ENCODE data around the gene DIS3L2.

The DIS3L2 gene

GRCh38 chr2:232372231-232373208 lies 411.0 kb downstream of the DIS3L2 start:
- TF ChIP-seq CTCF (IDR thresholded peaks at IDR 0.05), result no peak
- no peak overlapping the region for H3K27ac ChIP-seq
- no peaks in the 10 kb centered on the region for H3K4me1 ChIP-seq
- H3K9ac ChIP-seq, result no peak overlapping the region
- no peaks in the 10 kb centered on the region for H3K9me3 ChIP-seq (ENCODE audit: control insufficient read depth, low read length)
- no peaks in the 10 kb centered on the region for H3K27me3 ChIP-seq (ENCODE audit: control insufficient read depth, insufficient read depth, low read length)
- H3K36me3 ChIP-seq (ENCODE audit: control insufficient read depth, insufficient read depth, low read length), result no peaks in the 10 kb centered on the region
- no peak overlapping the region for H3K4me3 ChIP-seq (ENCODE audit: low read depth, low read length)
- H3K79me2 ChIP-seq, result no peaks in the 10 kb centered on the region
- no peak overlapping the region for H2AFZ ChIP-seq
- H3K4me2 ChIP-seq (ENCODE audit: low read length), result no peak overlapping the region

GRCh38 chr2:232374356-232374755 lies 412.8 kb downstream of the DIS3L2 start:
- H3K4me1 ChIP-seq, result no peaks in the 10 kb centered on the region
- no peaks in the 10 kb centered on the region for H3K9me3 ChIP-seq (ENCODE audit: control insufficient read depth, low read length)
- H3K27ac ChIP-seq, result no peak overlapping the region
- no peak overlapping the region for H3K4me2 ChIP-seq (ENCODE audit: low read length)
- H3K9ac ChIP-seq, result no peak overlapping the region
- no peak overlapping the region for H3K4me3 ChIP-seq (ENCODE audit: low read depth, low read length)
- H3K36me3 ChIP-seq (ENCODE audit: control insufficient read depth, insufficient read depth, low read length), result no peaks in the 10 kb centered on the region
- H3K79me2 ChIP-seq, result no peaks in the 10 kb centered on the region
- no peak for TF ChIP-seq CTCF (IDR thresholded peaks at IDR 0.05)
- H2AFZ ChIP-seq, result no peak overlapping the region
- H3K27me3 ChIP-seq (ENCODE audit: control insufficient read depth, insufficient read depth, low read length), result no peaks in the 10 kb centered on the region

GRCh38 chr2:232375164-232375563 lies 413.7 kb downstream of the DIS3L2 start:
- Histone ChIP-seq H2AFZ (no peak overlapping the region), H3K79me2 (no peaks in the 10 kb centered on the region), H3K27me3 (ENCODE audit: control insufficient read depth, insufficient read depth, low read length) (no peaks in the 10 kb centered on the region), H3K27ac (no peak overlapping the region), H3K4me1 (no peaks in the 10 kb centered on the region), H3K4me3 (ENCODE audit: low read depth, low read length) (no peak overlapping the region), H3K36me3 (ENCODE audit: control insufficient read depth, insufficient read depth, low read length) (no peaks in the 10 kb centered on the region), H3K9ac (no peak overlapping the region), H3K9me3 (ENCODE audit: control insufficient read depth, low read length) (no peaks in the 10 kb centered on the region), H3K4me2 (ENCODE audit: low read length) (no peak overlapping the region)
- no peak for TF ChIP-seq CTCF (IDR thresholded peaks at IDR 0.05)

GRCh38 chr2:232376260-232376659 lies 414.7 kb downstream of the DIS3L2 start:
- TF ChIP-seq CTCF (IDR thresholded peaks at IDR 0.05), result no peak
- H3K27me3 ChIP-seq (ENCODE audit: control insufficient read depth, insufficient read depth, low read length), result no peaks in the 10 kb centered on the region
- H2AFZ ChIP-seq, result no peak overlapping the region
- H3K4me1 ChIP-seq, result no peaks in the 10 kb centered on the region
- no peak overlapping the region for H3K4me2 ChIP-seq (ENCODE audit: low read length)
- no peak overlapping the region for H3K9ac ChIP-seq
- no peak overlapping the region for H3K27ac ChIP-seq
- H3K79me2 ChIP-seq, result no peaks in the 10 kb centered on the region
- H3K4me3 ChIP-seq (ENCODE audit: low read depth, low read length), result no peak overlapping the region
- no peaks in the 10 kb centered on the region for H3K36me3 ChIP-seq (ENCODE audit: control insufficient read depth, insufficient read depth, low read length)
- no peaks in the 10 kb centered on the region for H3K9me3 ChIP-seq (ENCODE audit: control insufficient read depth, low read length)

GRCh38 chr2:232376713-232377112 lies 415.2 kb downstream of the DIS3L2 start:
- Histone ChIP-seq H3K27me3 (ENCODE audit: control insufficient read depth, insufficient read depth, low read length) (no peaks in the 10 kb centered on the region), H3K27ac (no peak overlapping the region), H3K9ac (no peak overlapping the region), H3K79me2 (no peaks in the 10 kb centered on the region), H2AFZ (no peak overlapping the region), H3K36me3 (ENCODE audit: control insufficient read depth, insufficient read depth, low read length) (no peaks in the 10 kb centered on the region), H3K9me3 (ENCODE audit: control insufficient read depth, low read length) (no peaks in the 10 kb centered on the region), H3K4me3 (ENCODE audit: low read depth, low read length) (no peak overlapping the region), H3K4me1 (no peaks in the 10 kb centered on the region), H3K4me2 (ENCODE audit: low read length) (no peak overlapping the region)
- no peak for TF ChIP-seq CTCF (IDR thresholded peaks at IDR 0.05)

Data from parathyroid adenoma (tissue), 2 donors.